Measurements from ENCODE around the gene CD7.

Gene CD7

GRCh38 chr17:82344175-82344907, 26.9 kb upstream of the CD7 start:
- H3K9me3 ChIP-seq (ENCODE audit: severe bottlenecking): peaks cover 11% of the 10 kb centered on the region
- TF ChIP-seq CTCF (IDR thresholded peaks at IDR 0.05; ENCODE audit: low read depth, low read length): no peak
- H3K27ac ChIP-seq: no peak overlapping the region
- no peak for DNase-seq
- H3K36me3 ChIP-seq: no peaks in the 10 kb centered on the region
- H3K4me3 ChIP-seq (ENCODE audit: low read depth, low read length): no peak overlapping the region
- H3K27me3 ChIP-seq (ENCODE audit: insufficient read depth, low read depth, severe bottlenecking): no peaks in the 10 kb centered on the region

GRCh38 chr17:82343560-82343959, 26.2 kb upstream of the CD7 start:
- Histone ChIP-seq H3K9me3 (ENCODE audit: severe bottlenecking) (peaks cover 11% of the 10 kb centered on the region), H3K4me3 (ENCODE audit: low read depth, low read length) (no peak overlapping the region), H3K36me3 (no peaks in the 10 kb centered on the region), H3K27ac (no peak overlapping the region), H3K27me3 (ENCODE audit: insufficient read depth, low read depth, severe bottlenecking) (no peaks in the 10 kb centered on the region)
- DNase-seq: no peak
- no peak for TF ChIP-seq CTCF (IDR thresholded peaks at IDR 0.05; ENCODE audit: low read depth, low read length)

- Histone ChIP-seq H3K9me3 (ENCODE audit: severe bottlenecking) (peaks cover 11% of the 10 kb centered on the region), H3K27ac (no peak overlapping the region), H3K27me3 (ENCODE audit: insufficient read depth, low read depth, severe bottlenecking) (no peaks in the 10 kb centered on the region), H3K36me3 (no peaks in the 10 kb centered on the region), H3K4me3 (ENCODE audit: low read depth, low read length) (no peak overlapping the region)
- DNase-seq: no peak
- TF ChIP-seq CTCF (IDR thresholded peaks at IDR 0.05; ENCODE audit: low read depth, low read length): no peak
These were observed 25.1 kb upstream of the CD7 start for GRCh38 chr17:82342361-82343079.

- Histone ChIP-seq H3K27ac (no peak overlapping the region), H3K4me3 (ENCODE audit: low read depth, low read length) (no peak overlapping the region), H3K27me3 (ENCODE audit: insufficient read depth, low read depth, severe bottlenecking) (no peaks in the 10 kb centered on the region), H3K36me3 (no peaks in the 10 kb centered on the region), H3K9me3 (ENCODE audit: severe bottlenecking) (peaks cover 11% of the 10 kb centered on the region)
- no peak for DNase-seq
- TF ChIP-seq CTCF (IDR thresholded peaks at IDR 0.05; ENCODE audit: low read depth, low read length): no peak
These were observed 22.5 kb upstream of the CD7 start for GRCh38 chr17:82339634-82340580.

GRCh38 chr17:82338858-82339633, 21.6 kb upstream of the CD7 start:
- H3K4me3 ChIP-seq (ENCODE audit: low read depth, low read length): no peak overlapping the region
- H3K9me3 ChIP-seq (ENCODE audit: severe bottlenecking): peaks cover 11% of the 10 kb centered on the region
- no peak for TF ChIP-seq CTCF (IDR thresholded peaks at IDR 0.05; ENCODE audit: low read depth, low read length)
- no peak overlapping the region for H3K27ac ChIP-seq
- no peak for DNase-seq
- no peaks in the 10 kb centered on the region for H3K36me3 ChIP-seq
- no peaks in the 10 kb centered on the region for H3K27me3 ChIP-seq (ENCODE audit: insufficient read depth, low read depth, severe bottlenecking)
